ENCODE results near the gene COL24A1.

COL24A1 gene

DNA sequence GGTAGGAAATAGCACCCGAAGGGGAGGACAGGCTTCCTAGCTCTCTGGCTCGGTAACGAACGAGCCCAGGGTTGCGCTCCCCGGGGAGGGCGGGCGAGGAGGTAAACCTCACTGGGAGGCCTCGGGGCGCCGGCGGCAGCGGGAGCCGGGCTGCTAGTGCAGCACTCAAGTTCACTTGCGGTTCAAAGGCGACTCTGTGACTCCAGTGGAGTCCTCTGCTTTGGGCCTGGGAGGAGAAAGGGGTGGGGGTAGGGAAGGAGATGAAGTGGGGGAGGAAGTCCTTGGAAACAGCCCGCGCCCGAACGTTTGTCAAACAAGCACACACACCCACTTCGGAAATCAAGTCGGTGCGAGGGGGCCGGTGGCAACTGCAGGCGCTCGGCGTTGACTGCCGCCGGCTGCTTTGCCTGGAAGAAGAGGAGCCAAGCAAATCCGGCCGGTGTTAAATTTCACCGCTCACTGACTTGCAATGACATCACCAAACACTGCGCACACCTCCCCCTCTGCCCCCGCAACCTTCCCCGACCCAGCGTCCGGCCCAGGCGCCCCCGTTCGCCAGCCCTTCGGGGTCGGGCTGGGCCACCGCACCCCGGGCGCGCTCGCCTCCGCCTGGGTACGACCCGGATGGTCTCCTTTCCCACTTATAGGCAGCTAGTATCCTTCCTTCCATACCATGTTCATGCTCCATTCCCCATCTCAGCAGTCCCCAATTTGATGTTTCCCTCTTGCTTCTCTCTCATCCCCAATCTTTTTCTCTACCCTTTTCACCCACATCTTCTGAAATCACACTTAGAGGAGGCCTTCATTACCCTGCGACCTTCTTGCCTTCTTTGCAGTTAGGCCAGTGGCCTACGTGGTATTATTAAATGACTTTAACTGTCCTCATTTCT is at the start of gene COL24A1:
TSS of gene COL24A1 (minus strand) at position 207 of the 890 bp plus-strand sequence. CDS start 376 bp downstream, outside the sequence.
- no peak for DNase-seq

DNA sequence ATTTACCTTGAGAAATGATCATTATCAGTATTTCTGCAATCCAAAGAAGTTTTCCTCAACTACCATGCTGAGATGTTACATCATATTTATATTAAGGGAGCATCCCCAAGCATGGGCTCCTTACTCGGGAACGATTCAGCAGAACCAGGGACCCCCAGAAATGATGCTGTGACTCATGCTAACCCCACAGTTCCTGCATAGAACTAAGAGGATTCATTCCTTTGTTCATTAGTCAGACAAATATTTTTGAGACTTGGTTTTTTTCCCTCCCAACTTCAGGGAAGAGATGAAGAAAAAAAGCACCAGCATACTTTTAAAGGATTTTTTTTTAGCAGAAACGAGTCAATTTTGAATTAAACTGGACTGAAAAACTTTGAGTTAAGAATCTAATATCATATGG is 49.2 kb upstream of the COL24A1 start:
- DNase-seq = no peak

DNA sequence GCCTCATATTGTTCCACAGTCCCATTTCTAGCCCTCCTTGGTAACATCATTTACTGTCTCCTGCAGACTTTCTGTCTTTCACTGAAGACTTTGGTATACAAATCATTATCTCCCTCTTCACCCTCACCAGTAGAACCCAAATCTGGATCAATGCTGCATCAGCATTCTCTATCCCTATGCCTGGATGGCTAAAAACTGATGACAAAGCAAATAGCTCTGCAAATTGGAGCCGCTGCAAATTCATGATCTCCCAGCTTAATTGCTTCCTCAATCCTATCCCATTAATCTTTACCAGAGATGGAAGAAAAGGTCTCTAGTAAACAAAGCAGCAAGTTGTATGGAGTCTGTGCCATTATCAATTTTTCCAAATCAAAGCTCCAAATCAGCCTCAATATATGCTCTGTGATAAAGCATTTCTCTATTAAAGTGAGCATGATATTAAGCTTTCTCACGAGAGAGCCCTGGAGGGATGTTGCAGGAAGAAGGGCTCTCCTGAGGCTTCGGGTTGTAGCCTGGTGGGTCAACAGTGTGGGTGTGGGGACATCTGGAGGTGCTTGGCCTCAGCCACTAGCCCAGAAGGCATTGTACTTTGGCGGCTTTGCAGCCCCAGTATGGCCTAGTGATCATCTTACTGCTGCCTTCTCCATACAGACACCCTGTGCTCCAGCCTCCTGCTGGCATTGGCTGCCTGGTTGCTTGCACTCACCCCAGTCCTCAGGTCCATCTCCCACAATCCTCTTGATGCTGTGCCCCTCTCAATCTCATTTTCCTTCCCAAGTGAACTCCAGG is 46.2 kb upstream of the COL24A1 start:
- DNase-seq = no peak

DNA sequence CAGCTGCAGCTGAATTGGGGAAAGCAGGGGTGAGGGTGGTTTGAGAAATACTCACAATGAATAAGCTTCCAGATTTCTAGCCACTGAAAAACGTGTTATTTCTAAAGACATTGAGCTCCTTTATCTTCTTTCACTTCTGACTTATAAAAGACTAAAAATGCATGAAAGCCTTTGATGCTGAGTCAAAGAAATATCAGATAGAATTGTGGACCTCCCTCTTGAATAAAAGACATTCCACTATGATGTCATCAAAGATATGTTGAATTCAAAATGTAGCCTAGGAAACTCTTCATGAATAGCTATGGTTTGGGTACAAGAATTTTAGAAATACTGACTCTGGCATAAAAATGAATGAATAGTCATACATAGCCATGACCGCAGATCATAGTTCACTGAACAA is 44.7 kb upstream of the COL24A1 start:
- no peak for DNase-seq

DNA sequence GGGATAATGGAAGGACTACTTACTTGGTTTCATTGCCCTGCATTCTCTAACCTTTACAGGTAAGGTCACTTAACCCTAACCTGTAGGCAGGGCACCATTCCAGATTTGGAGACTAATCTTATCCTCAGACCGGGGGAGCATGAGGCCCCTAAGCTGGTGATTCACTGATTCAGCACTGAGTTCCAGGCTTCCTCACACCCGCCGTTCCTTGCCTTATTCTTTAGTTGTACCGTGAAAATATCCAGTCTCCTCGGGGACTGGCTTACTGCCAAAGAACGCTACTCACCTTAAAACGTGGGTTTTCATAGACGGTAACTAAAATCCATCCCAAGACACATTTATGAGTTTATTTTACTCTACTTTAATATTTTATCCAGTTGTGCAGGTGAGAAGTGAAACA is 44.3 kb upstream of the COL24A1 start:
- no peak for DNase-seq

DNA sequence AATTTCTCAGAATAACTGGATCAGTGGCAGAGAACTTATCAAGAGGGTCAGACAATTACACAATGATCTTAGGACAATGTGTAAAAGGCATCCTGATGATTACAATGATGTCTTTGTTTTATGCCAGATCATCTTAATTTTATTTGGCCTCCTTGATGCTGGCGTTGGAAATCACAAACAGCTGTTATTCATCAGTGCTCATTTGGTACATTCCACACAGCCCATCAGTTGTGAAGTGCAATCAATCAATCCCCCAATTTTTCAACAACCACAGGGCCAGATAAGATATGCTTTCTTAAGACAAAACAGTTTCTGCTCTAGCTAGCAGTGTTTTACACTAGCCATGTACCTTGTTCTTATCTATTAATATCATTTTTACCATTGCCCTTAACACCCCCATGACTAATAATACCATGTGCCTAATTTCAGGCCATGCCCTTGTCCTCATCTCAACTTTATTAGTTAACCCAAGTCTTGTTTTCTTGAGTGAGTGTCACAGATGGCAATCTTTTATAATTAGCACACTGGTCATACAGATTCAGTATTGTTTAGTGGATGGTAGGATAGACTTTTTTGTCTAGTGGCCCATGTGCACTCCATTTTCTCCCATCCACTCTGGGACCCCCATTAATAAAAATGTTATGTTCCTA is 40.8 kb upstream of the COL24A1 start:
- no peak for DNase-seq

DNA sequence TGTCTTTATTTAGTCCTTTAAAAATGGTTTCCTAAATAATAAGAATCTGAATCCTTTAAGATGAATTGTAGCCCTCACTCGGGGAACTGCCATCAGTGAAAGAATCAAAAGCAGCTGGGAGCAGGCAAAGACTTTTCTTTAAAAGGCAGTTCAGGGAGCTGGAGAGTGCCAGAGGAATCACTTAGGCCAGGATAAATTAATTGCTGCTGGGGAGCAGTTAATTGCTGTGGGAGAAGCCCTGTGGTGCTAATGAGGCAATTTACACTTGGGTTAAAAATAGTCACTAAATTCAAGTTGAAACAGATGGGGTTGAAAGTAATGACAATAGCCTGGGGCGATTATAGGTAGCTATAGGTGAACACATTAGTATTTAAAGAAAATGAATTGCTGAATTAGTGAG is 38.7 kb upstream of the COL24A1 start:
- no peak for DNase-seq

DNA sequence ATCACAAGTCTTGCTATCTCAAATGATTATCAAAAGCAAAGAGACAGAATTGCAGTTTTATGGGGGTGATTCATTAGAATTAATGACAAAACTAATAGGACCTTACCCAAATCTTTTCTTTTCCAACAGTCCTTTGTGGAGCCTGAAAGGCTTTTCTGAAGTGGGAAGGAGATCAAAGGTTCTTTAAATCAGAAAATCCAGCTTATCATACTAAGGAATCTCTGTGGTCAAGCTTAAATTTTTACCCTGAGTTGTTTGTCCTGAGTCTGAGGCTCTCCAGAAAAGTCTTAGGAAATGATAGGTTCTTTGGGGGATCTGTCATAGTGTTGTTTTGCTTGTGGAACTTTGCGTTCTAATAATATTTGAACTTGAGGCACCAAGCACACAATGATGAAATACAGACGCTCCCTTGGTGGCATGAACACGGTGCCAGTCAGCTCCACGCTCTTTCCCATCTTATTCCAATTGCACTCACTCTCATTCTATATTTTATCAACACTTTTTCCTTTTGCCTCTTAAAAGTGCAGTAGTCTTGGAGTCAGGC is 38.0 kb upstream of the COL24A1 start:
- no peak for DNase-seq

DNA sequence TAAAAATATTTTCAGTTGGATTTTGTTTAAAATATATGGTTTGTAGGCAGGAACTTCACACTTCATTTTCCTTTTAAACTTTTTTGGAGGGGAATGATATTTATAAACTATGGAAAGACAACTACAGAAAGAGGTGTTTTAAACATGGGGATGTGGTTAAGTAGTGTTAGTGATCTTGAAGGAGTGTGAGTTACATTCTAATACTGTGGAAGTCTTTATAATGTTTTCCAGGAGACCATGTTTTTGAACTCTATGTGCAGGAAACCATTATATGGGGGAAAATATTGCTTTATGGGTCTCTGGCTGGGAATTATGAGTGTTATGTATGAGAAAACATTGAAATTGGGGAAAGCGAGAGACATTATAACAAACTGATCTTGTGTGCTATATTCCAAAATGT is 35.8 kb upstream of the COL24A1 start:
- no peak for DNase-seq

DNA sequence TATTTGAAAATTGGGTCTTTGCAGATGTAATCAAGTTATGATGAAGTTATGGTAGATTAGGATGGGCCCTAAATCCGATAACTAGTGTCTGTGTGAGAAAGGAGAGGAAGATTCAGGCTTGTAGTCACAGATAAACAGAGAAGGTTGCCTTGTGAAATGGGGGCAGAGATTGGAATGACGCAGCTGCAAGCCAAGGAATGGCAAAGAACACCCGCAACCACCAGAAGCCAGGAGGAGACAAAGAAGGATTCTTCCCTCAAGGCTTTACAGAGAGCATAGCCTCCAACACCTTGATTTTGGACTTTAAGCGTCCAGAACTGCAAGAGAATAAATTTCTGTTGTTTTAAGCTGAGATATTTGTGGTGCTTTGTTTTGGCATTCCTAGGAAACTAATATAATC is 35.4 kb upstream of the COL24A1 start:
- no peak for DNase-seq

DNA sequence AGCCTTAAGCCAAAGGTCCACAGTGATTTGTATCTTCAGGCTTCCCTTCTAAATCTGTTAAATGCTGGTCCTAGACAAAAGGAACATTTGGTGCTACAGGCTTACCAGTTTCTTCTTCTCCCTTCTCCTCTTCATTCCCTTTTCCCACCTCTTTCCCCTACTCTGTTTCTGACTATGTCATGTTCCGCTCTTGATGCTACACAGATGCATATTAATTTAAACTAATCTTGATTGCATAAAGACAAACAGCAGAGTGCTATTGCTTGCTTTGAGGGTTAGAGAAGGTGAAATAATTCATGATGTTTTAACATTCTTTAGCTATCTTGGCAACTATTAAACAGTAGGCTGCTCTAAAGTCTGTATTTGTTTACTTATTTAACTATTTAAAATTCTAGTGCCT is 34.3 kb upstream of the COL24A1 start:
- no peak for DNase-seq

DNA sequence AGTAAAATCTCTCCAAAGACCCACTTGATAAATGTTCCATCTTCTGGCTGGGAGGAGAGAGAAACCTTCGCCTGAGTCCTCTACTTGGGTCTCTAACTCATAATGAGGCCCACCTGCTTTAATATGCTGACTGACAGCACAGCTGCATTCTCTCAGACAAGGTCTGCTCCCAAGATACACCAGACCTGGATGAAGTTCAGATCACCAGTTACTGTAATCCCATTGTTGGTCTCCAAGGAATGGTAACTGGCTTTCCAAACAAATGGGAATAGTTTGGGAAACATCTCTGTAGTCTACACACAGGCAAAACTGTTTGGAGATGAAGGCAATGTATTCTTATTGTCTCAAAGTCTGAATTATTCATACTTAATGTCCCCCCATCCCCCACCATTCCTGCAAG is 27.9 kb upstream of the COL24A1 start:
- DNase-seq = no peak

DNA sequence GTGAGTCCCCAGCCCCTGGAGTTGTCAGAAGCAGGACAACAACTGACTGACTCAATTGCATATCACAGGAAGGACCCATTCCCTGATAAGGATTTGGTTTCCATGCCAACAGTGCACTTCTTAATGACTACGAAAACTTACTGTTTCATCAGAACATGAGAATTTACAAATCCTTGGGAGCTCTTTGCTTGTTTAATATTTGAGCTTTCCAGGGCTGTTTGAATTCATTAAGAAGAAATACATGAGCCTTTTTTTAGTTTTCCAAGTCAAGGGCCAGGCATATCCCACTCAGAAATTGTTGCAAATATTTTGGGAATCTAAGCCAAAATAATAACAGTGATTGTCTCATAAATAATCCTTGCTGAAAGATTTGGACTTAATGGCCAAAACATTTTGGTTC is 27.2 kb upstream of the COL24A1 start:
- DNase-seq = no peak

DNA sequence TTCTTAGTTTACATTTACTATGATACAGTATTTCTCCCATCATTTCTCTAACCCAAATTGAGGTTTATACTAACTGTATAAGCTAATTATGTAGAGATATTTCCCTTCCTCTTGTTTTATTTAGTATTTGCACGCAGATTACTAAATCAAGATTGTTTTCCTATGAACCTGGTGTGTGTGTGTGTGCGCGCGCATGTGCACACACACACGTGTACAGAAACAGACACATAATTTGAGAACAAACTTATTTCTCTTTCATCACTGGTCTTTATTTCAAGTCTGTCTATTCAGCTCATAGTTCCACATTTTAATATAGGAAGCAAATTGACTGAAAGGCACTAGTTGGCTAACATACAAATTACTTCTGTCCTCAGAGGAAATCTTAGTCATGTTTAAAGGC is 19.7 kb upstream of the COL24A1 start:
- no peak for DNase-seq

DNA sequence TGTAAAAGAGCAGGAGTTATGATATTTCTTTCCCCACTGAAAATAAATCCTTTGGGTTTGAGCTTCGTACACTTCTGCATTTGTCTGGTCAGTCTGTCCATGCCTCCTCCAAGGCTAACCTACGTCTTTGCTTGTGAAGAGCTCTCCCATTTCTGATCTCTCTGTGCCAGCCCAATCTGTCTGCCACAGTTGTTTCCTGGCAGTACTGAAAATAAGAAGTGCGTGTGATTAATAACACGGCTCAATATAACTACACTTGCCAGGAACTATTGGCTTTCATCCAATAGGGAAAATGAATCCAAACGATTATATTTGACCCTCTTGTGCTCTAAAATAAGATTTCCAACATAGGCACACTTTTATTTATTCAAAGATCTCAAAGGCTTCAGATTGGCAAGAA is 19.2 kb upstream of the COL24A1 start:
- DNase-seq = no peak

DNA sequence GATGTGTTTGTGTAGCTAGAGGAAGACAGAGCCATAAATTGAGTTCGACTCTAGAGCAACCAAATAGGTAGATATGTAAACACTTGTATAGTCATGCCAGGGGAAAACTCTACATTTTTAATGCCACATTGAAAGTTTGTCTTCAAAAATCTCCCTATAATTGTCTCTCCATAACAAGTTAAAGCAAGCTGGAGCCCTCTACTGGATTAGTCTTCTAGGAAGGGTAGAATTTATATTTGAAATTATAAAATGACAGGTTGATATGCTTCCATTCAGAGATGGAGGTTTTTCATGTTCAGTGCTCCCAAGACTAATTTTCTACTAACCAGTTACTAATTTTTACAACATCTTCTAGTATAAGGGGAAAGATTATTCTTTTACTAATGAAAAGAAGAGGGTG is 13.1 kb upstream of the COL24A1 start:
- no peak for DNase-seq

DNA sequence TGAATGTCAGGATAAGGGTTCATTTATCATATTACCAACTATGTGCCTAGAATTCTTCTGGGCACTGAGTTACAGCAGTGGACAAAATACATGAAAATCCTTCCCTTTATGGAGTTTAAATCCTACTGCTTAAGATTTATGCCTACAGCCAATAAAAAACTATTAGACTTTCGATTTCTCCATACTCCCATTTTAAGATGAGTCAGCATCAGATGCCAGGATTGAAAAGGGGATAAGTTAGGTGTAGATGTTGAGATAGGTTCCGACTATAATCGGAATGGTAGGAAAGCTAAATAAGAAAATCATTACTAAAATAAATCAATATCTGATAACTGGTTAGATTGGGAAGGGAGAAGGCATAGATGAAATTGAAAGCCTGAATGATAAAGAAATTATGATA is 3.2 kb upstream of the COL24A1 start:
- no peak for DNase-seq

DNA sequence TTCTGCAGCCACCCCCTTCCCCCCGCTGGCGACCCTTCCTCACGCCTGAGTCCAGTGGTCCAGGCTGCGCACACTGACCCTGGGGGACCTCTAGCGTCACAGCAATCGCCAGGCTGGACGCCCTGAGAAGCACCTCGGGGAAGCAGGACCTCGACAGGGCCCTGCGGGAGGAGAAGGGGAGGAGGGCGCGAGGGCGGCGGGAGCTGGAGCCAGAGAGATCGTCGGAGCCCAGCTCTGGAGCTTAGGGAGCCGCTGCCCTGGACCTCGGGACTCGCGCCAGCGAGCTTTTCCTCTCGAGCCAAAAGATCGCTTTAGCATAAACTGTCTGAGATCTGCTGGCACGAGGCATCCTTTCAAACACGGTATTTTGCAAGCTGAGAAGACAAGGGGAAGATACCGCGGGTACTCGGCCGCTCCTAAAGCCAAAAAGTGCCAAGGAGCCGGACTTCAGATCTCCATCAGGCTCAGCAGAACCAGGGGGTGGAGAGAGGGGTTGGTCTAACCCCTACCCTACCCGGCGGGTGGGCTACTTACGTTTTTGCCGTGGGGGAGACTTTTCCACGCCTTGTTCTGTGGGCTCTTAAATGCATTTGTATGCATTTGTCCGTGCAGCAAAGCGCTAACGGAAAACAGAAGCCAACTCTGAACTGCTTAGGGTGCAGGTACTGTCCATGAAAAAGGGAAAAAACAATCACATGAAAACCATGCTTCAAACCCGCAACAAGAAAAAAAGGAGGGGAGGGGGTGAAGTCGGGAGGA is 586 bp downstream of the COL24A1 start:
- DNase-seq = no peak

DNA sequence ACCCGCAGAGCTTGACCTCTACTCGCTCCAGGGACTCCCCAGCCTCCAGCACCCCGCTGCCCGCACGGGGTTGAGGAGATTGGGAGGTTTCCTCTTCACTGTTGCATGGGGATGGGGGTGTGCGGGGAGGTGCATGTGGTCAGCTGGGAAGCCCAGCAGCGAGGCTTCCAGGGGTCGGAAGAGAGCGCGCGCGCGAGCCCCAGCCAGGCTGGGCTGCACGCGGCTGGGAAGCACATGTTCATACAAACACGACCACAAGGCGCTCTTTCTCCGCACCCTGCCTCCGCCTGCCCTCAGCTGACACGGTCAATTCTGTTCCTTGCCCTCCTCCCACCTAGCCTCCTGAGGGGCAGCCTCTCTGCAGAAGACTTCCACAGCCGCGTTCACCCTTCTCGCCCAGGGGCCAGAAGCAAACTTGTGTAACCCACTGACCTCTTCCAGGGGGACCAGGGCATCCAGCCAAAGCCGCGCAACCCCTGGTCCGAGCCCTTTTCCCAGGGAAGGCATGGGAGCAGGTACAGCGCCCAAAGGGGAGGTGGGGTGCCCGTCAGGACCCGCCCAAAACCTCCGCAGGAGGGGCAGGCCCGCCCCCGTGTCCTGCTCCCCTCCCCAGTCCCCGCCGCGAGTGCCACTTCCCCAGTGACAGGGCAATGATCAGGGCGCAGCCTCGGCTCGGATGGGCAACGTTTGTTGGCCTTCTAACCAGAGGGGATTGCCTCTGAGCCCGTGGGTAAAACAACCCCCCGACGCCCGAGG is 1.3 kb downstream of the COL24A1 start:
- no peak for DNase-seq

DNA sequence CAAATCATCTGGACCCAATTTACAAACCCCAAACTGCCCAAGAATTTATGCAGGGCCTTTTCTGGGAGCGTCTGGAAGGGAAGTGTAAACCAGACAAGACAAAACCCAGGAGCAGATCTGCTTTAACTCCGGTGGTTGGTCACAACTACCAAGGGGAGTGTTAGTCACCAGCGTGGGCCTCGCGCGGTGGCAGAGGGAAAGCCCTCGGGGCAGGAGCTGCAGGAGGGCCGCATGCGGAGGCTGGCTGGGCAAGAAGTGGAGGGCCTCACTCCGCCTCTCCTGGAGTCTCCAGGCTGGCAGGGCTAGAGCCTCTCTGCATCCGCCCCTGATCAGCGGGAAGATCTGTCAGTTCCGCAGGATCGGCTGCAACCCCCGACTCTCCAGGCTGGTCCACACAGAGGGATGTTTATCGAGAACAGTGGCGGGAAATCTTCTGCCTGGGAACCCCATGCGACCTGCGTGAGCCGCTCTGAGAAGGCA is 2.0 kb downstream of the COL24A1 start:
- DNase-seq = no peak

DNA sequence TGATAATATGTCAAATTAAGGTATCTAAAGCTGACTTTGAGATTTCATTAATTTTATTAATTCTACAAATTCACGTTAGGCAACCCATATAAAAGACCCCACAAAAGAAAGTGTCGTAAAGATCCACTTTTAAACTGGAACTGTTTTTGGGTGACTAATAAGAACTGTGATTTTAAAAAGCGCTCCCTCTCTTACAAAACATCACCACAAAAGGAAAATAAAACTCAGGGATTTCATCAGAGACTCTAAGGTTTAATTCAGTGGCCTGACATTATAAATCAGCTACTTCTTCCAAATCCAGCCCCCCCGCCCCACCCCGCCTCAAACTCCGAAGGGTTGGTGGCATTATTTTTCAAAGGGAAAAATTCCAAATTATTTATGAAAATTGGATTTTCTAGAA is 2.7 kb downstream of the COL24A1 start:
- DNase-seq = no peak

DNA sequence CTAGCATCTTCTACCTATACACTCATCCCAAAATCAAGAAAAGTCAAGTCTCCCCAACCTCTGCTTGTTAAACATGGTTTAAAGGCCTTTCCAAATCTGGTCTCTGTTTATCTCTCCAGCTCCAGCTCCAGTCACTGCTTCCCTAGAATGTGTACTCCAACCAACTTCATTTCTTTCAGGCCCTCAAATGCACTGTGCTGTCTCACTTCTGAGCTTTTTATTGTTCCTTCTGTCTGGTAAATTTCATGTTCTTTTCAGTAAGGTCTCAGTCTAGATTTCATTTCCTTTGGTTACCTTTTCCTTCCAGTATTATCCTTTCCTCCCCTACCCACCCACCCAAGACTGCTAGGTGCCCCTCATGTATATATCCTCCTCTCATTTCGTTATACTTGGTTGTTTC is 3.7 kb downstream of the COL24A1 start:
- no peak for DNase-seq

All from stimulated activated naive CD4-positive, alpha-beta T cell treated with Interleukin-2 at 50 U/mL for 16 hours (primary cell).